HepG2 (cell line): ENCODE results near the gene HSPA1L. TPM values are rescaled to one million over a fixed set of nuclear protein-coding genes. Genes with fewer than 3 reads are reported as not detected.

ENCODE experiments used
- ARID2 ChIP-seq: sonication (generic); formaldehyde crosslinking; IDR thresholded peaks from 2 replicates; pipeline ENCODE4 v1.8.1; 2022; ENCODE audit warnings: mild to moderate bottlenecking, missing genetic modification reagents, borderline replicate concordance
- BCL6 ChIP-seq: IDR thresholded peaks from 2 replicates; pipeline ENCODE4 v1.6.1; 2016; ENCODE audit warnings: missing genetic modification reagents, missing compliant biosample characterization
- HCFC1 ChIP-seq: fragments of 150-350 bp; IDR thresholded peaks from 2 replicates; pipeline ENCODE4 v1.6.1; 2014; ENCODE audit warnings: low read depth, low read length
- HOXD1 ChIP-seq: sonication (generic); formaldehyde crosslinking; IDR thresholded peaks from 2 replicates; pipeline ENCODE4 v1.5.0; 2020; ENCODE audit warnings: missing genetic modification reagents
- IRX3 ChIP-seq: sonication (generic); formaldehyde crosslinking; IDR thresholded peaks from 2 replicates; pipeline ENCODE4 v1.8.1; 2023; ENCODE audit warnings: mild to moderate bottlenecking, low read depth, missing genetic modification reagents, borderline replicate concordance
- KLF13 ChIP-seq: sonication (generic); formaldehyde crosslinking; IDR thresholded peaks from 2 replicates; pipeline ENCODE4 v1.4.0; 2020; ENCODE audit warnings: mild to moderate bottlenecking, missing genetic modification reagents
- SMAD1 ChIP-seq: sonication (generic); formaldehyde crosslinking; IDR thresholded peaks from 2 replicates; pipeline ENCODE4 v1.4.0; 2020; ENCODE audit warnings: missing genetic modification reagents, low read depth, mild to moderate bottlenecking, borderline replicate concordance
- SOX6 ChIP-seq, 2 experiments: fragments of 450-650 bp in 1 of 2; sonication (generic) in 1 of 2; formaldehyde crosslinking in 1 of 2; IDR thresholded peaks; 2 replicates each; pipeline versions ENCODE4 v1.4.0 to v1.6.1; 2017 to 2020; ENCODE audit warnings: antibody characterized with exemption in 1 of 2, mild to moderate bottlenecking in 1 of 2, missing genetic modification reagents in 1 of 2
- STAG1 ChIP-seq: sonication (generic); formaldehyde crosslinking; IDR thresholded peaks from 2 replicates; pipeline ENCODE4 v1.4.0; 2020; ENCODE audit warnings: missing genetic modification reagents
- ZBTB4 ChIP-seq: sonication (generic); formaldehyde crosslinking; IDR thresholded peaks from 2 replicates; pipeline ENCODE4 v1.4.0; 2020; ENCODE audit warnings: missing genetic modification reagents, mild to moderate bottlenecking, borderline replicate concordance
- ZFP41 ChIP-seq: sonication (generic); formaldehyde crosslinking; IDR thresholded peaks from 2 replicates; pipeline ENCODE4 v1.4.0; 2020; ENCODE audit warnings: mild to moderate bottlenecking, missing genetic modification reagents, borderline replicate concordance
- ZNF12 ChIP-seq: sonication (generic); formaldehyde crosslinking; IDR thresholded peaks from 2 replicates; pipeline ENCODE4 v1.5.0; 2020; ENCODE audit warnings: missing genetic modification reagents
- ZSCAN12 ChIP-seq: sonication (generic); formaldehyde crosslinking; IDR thresholded peaks from 2 replicates; pipeline ENCODE4 v1.9.0; 2021; ENCODE audit warnings: mild to moderate bottlenecking, missing genetic modification reagents
- polyA plus RNA-seq, 8 experiments: library from polyadenylated mRNA; depleted of rRNA in 3 of 8; stranded (reverse) in 7 of 8; unstranded in 1 of 8; fragments of >200 nt; fragmentation: Illumina TruSeq in 4 of 8; extraction: Trizol in 4 of 8; gene quantifications; 2 replicates each; pipeline versions ENCODE4 v1.2.1 to v1.2.3, GENCODE V29; 2011 to 2016; ENCODE audit warnings: low read depth in 4 of 8, missing spikeins in 1 of 8, mixed read lengths in 1 of 8; ENCODE audit not compliant: insufficient read depth in 1 of 8
- total RNA-seq, 5 experiments: library from RNA; depleted of rRNA; stranded (reverse); fragments of >200 nt; fragmentation: Illumina TruSeq; extraction: Trizol; gene quantifications; 2 replicates each; pipeline ENCODE4 v1.2.3, GENCODE V29; 2016; ENCODE audit warnings: low read depth in 1 of 5
- TF ChIP-seq, protein P1 (sequence below): sonication (generic); formaldehyde crosslinking; IDR thresholded peaks from 2 replicates; pipeline ENCODE4 v1.8.0; 2022; ENCODE audit warnings: missing genetic modification reagents, mild to moderate bottlenecking, borderline replicate concordance
- TF ChIP-seq, protein P2 (sequence below), 2 experiments: sonication (generic) in 1 of 2; formaldehyde crosslinking in 1 of 2; IDR thresholded peaks; 2 replicates each; pipeline versions ENCODE4 v1.4.0 to v1.6.1; 2018 to 2020; ENCODE audit warnings: missing genetic modification reagents in 2 of 2, borderline replicate concordance in 1 of 2, low read depth in 1 of 2, mild to moderate bottlenecking in 1 of 2, missing biosample characterization in 1 of 2
- TF ChIP-seq, protein P3 (sequence below): sonication (generic); formaldehyde crosslinking; IDR thresholded peaks from 2 replicates; pipeline ENCODE4 v1.5.0; 2020; ENCODE audit warnings: mild to moderate bottlenecking, missing genetic modification reagents

HSPA1L gene
- total and polyA plus RNA-seq, 2 of the 13 experiments (the other 11 are each of a cell fraction or from before 2014, with no cell fraction given), result 0.55 to 1.0 TPM

DNA sequence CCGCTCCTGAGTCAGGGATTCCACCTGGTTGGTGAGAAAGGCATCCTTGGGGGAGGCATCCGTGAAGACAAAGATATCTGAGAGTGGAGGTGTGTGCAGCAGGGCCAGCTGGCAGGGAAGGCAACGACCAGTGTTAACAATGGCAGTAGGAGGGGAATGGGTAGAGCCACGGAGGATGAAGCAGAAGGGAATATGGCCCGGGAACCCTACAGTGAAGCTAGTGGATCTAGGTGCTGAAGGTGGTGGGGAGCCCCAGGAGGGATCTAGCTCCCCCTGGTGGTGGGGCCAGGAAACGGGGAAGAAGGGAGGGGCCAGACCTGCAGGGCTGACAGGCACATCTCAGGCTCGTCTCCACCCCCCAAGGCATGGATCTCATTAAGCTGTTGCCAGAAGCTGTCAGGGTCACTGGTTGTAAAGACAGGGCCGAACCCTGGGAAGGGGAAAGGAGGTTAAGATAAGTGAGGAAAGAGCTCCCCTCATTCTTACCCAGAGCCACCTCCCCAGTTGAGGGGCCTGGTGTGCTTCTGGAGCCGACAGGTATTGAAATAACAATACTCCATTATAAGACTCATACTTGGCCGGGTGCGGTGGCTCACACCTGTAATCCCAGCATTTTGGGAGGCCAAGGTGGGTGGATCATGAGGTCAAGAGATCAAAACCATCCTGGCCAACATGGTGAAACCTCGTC is 45.3 kb downstream of the HSPA1L start (continued):
- TF ChIP-seq HCFC1, result 0 out of 2 replicates have a peak, but pooled peaks have one; percentile 12
- TF ChIP-seq SOX6 (IDR thresholded peaks at IDR 0.05), result no peak
- peak; percentile 45; the same call in 1 of the 2 replicates for TF ChIP-seq SOX6 (CRISPR knock-in tag; IDR thresholded peaks at IDR 0.05)
- TF ChIP-seq ZFP41, result peak; percentile 39; the same call in 1 of the 2 replicates
- no peak for TF ChIP-seq ZNF12
- no peak for TF ChIP-seq KLF13 (CRISPR knock-in tag)
- TF ChIP-seq STAG1, result peak; percentile 91
- peak; percentile 46 for TF ChIP-seq BCL6 (CRISPR knock-in tag)
- TF ChIP-seq ZBTB4 (CRISPR knock-in tag), result no peak
- no peak for TF ChIP-seq ZSCAN12
- TF ChIP-seq IRX3, result no peak
- 0 out of 2 replicates have a peak, but pooled peaks have one; percentile 55 for TF ChIP-seq SMAD1 (CRISPR knock-in tag)
- TF ChIP-seq, protein P1, sequence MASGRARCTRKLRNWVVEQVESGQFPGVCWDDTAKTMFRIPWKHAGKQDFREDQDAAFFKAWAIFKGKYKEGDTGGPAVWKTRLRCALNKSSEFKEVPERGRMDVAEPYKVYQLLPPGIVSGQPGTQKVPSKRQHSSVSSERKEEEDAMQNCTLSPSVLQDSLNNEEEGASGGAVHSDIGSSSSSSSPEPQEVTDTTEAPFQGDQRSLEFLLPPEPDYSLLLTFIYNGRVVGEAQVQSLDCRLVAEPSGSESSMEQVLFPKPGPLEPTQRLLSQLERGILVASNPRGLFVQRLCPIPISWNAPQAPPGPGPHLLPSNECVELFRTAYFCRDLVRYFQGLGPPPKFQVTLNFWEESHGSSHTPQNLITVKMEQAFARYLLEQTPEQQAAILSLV (CRISPR knock-in tag), result 0 out of 2 replicates have a peak, but pooled peaks have one; percentile 44
- no peak for TF ChIP-seq ARID2 (CRISPR knock-in tag)
- TF ChIP-seq, protein P2, sequence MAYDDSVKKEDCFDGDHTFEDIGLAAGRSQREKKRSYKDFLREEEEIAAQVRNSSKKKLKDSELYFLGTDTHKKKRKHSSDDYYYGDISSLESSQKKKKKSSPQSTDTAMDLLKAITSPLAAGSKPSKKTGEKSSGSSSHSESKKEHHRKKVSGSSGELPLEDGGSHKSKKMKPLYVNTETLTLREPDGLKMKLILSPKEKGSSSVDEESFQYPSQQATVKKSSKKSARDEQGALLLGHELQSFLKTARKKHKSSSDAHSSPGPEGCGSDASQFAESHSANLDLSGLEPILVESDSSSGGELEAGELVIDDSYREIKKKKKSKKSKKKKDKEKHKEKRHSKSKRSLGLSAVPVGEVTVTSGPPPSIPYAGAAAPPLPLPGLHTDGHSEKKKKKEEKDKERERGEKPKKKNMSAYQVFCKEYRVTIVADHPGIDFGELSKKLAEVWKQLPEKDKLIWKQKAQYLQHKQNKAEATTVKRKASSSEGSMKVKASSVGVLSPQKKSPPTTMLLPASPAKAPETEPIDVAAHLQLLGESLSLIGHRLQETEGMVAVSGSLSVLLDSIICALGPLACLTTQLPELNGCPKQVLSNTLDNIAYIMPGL (CRISPR knock-in tag; IDR thresholded peaks at IDR 0.05; ENCODE audit: borderline replicate concordance in 1 of 2, low read depth in 1 of 2), result peak; percentile 74 to 85; a peak in 2 of 4 replicates
- TF ChIP-seq, protein P3, sequence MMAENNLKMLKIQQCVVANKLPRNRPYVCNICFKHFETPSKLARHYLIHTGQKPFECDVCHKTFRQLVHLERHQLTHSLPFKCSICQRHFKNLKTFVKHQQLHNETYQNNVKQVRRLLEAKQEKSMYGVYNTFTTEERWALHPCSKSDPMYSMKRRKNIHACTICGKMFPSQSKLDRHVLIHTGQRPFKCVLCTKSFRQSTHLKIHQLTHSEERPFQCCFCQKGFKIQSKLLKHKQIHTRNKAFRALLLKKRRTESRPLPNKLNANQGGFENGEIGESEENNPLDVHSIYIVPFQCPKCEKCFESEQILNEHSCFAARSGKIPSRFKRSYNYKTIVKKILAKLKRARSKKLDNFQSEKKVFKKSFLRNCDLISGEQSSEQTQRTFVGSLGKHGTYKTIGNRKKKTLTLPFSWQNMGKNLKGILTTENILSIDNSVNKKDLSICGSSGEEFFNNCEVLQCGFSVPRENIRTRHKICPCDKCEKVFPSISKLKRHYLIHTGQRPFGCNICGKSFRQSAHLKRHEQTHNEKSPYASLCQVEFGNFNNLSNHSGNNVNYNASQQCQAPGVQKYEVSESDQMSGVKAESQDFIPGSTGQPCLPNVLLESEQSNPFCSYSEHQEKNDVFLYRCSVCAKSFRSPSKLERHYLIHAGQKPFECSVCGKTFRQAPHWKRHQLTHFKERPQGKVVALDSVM (CRISPR knock-in tag), result no peak
- no peak for TF ChIP-seq HOXD1 (CRISPR knock-in tag)
